Measurements from ENCODE around the gene KIRREL2.

DNA sequence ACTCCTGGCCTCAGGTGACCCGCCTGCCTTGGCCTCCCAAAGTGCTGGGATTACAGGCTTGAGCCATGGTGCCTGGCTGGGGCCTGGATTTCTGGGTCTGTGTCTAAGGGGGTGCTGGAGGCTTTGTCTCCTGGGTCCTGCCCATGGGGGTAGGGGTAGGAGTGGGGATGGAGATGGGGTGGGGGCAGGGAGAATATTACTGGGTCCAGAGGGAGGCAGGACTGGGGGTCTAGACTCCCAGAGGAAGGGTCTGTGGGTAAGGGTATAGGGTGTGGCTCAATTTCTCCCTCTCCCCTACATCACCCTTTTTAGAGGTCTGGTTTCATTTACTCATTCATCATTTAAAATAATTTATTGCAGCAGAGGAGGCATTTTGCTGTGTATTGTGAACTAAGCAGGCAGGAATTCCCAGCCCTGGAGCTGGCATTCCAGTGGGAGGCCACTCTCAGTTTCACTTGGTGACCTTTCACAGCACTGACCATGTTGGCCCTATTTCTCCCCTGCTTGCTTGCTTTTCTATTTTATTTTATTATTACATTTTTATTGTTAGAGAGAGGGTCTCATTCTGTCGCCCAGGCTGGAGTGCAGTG is 44.4 kb downstream of the KIRREL2 start:
- no peak for TF ChIP-seq POLR2AphosphoS5 (IDR thresholded peaks at IDR 0.05; ENCODE audit: insufficient read depth in 1 of 2, low read depth in 1 of 2)
- TF ChIP-seq, protein P1, sequence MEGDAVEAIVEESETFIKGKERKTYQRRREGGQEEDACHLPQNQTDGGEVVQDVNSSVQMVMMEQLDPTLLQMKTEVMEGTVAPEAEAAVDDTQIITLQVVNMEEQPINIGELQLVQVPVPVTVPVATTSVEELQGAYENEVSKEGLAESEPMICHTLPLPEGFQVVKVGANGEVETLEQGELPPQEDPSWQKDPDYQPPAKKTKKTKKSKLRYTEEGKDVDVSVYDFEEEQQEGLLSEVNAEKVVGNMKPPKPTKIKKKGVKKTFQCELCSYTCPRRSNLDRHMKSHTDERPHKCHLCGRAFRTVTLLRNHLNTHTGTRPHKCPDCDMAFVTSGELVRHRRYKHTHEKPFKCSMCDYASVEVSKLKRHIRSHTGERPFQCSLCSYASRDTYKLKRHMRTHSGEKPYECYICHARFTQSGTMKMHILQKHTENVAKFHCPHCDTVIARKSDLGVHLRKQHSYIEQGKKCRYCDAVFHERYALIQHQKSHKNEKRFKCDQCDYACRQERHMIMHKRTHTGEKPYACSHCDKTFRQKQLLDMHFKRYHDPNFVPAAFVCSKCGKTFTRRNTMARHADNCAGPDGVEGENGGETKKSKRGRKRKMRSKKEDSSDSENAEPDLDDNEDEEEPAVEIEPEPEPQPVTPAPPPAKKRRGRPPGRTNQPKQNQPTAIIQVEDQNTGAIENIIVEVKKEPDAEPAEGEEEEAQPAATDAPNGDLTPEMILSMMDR (IDR thresholded peaks at IDR 0.05) = no peak
- no peak for TF ChIP-seq POLR2A (IDR thresholded peaks at IDR 0.05)

Measured in vagina (tissue), 2 donors.